Mesendoderm (in vitro differentiated cells): ENCODE results near the gene DLK1.

ENCODE experiments used
- DNase-seq: peaks from one replicate; pipeline ENCODE4 v3.0.0; 2013
- H2AK5ac ChIP-seq: 2 replicates; pipeline ENCODE4 v1.6.1; 2013; ENCODE audit warnings: low read length, inconsistent platforms
- H2BK120ac ChIP-seq: 2 replicates; pipeline ENCODE4 v1.6.1; 2013; ENCODE audit warnings: low read depth, mild to moderate bottlenecking, low read length, moderate library complexity, mixed read lengths
- H2BK15ac ChIP-seq: replicated peaks from 2 replicates; pipeline ENCODE4 v1.6.1; 2013; ENCODE audit warnings: low read depth, mild to moderate bottlenecking, moderate library complexity
- H2BK5ac ChIP-seq: 2 replicates; pipeline ENCODE4 v1.6.1; 2013; ENCODE audit warnings: low read length, inconsistent platforms
- H3K18ac ChIP-seq: 2 replicates; pipeline ENCODE4 v1.6.1; 2013; ENCODE audit warnings: mild to moderate bottlenecking, low read length, mixed read lengths
- H3K23ac ChIP-seq: one replicate; pipeline ENCODE4 v1.6.1; 2013; ENCODE audit warnings: low read length
- H3K27ac ChIP-seq: 2 replicates; pipeline ENCODE4 v1.5.1; 2013; ENCODE audit warnings: low read depth, mild to moderate bottlenecking, inconsistent platforms, low read length, moderate library complexity
- H3K27me3 ChIP-seq: 2 replicates; pipeline ENCODE4 v1.6.1; 2013; ENCODE audit warnings: low read length, control low read depth, mild to moderate bottlenecking, inconsistent platforms; ENCODE audit not compliant: insufficient read depth, poor library complexity
- H3K36me3 ChIP-seq: 2 replicates; pipeline ENCODE4 v1.6.1; 2013; ENCODE audit warnings: low read length, inconsistent platforms; ENCODE audit not compliant: control insufficient read depth, insufficient read depth
- H3K4ac ChIP-seq: one replicate; pipeline ENCODE4 v1.6.1; 2013; ENCODE audit warnings: low read depth, mild to moderate bottlenecking, low read length, moderate library complexity
- H3K4me1 ChIP-seq: 2 replicates; pipeline ENCODE4 v1.6.1; 2013; ENCODE audit warnings: low read depth, low read length, inconsistent platforms; ENCODE audit not compliant: control insufficient read depth
- H3K4me2 ChIP-seq: 2 replicates; pipeline ENCODE4 v1.6.1; 2013; ENCODE audit warnings: low read length
- H3K4me3 ChIP-seq: 2 replicates; pipeline ENCODE4 v1.5.1; 2013; ENCODE audit warnings: mild to moderate bottlenecking, low read length
- H3K56ac ChIP-seq: one replicate; pipeline ENCODE4 v1.6.1; 2013; ENCODE audit warnings: low read length
- H3K79me1 ChIP-seq: 2 replicates; pipeline ENCODE4 v1.6.1; 2013; ENCODE audit warnings: low read length, inconsistent platforms
- H3K79me2 ChIP-seq: 2 replicates; pipeline ENCODE4 v1.6.1; 2013; ENCODE audit warnings: mild to moderate bottlenecking, low read length; ENCODE audit not compliant: control insufficient read depth, insufficient read depth
- H3K9ac ChIP-seq: 2 replicates; pipeline ENCODE4 v1.6.1; 2013; ENCODE audit warnings: low read length, inconsistent platforms
- H4K5ac ChIP-seq: one replicate; pipeline ENCODE4 v1.6.1; 2013; ENCODE audit warnings: low read length
- H4K8ac ChIP-seq: one replicate; pipeline ENCODE4 v1.6.1; 2013; ENCODE audit warnings: low read depth, mild to moderate bottlenecking, control low read depth, low read length, moderate library complexity
- WGBS: extraction: QIAGEN DNeasy Blood & Tissue Kit; methylation state at CpG from one replicate; pipeline ENCODE4 v1.1.7; 2013; ENCODE audit warnings: low lambda C conversion rate, missing lambda C conversion rate; ENCODE audit not compliant: insufficient coverage; ENCODE audit errors: extremely low coverage; 5-methylcytosine and 5-hydroxymethylcytosine counted together

Gene DLK1

GRCh38 chr14:100769035-100769939 is 42.6 kb downstream of the DLK1 start:
- Histone ChIP-seq H2BK15ac (no peak overlapping the region), H3K79me2 (no peaks in the 10 kb centered on the region), H2BK120ac (no peak overlapping the region), H3K56ac (no peak overlapping the region), H3K4ac (no peak overlapping the region), H3K4me1 (no peaks in the 10 kb centered on the region), H3K27me3 (no peaks in the 10 kb centered on the region), H3K4me2 (no peak overlapping the region), H4K8ac (no peak overlapping the region), H2AK5ac (no peak overlapping the region), H2BK5ac (no peak overlapping the region), H3K36me3 (no peaks in the 10 kb centered on the region), H3K27ac (no peak overlapping the region), H4K5ac (no peak overlapping the region), H3K79me1 (no peaks in the 10 kb centered on the region), H3K23ac (no peak overlapping the region), H3K4me3 (no peak overlapping the region), H3K9ac (no peak overlapping the region), H3K18ac (no peak overlapping the region)
- no CpG with 5 or more reads among the region's 32 CpGs for WGBS
- no peak for DNase-seq

- no peak overlapping the region for H3K4me3 ChIP-seq
- H3K27ac ChIP-seq, result no peak overlapping the region
- H3K4me2 ChIP-seq, result no peak overlapping the region
- no peak overlapping the region for H3K23ac ChIP-seq
- H3K27me3 ChIP-seq, result no peaks in the 10 kb centered on the region
- no peak overlapping the region for H2AK5ac ChIP-seq
- H3K4me1 ChIP-seq, result no peaks in the 10 kb centered on the region
- H3K79me2 ChIP-seq, result no peaks in the 10 kb centered on the region
- H3K9ac ChIP-seq, result no peak overlapping the region
- no peak overlapping the region for H3K56ac ChIP-seq
- no CpG with 5 or more reads among the region's 4 CpGs for WGBS
- H3K4ac ChIP-seq, result no peak overlapping the region
- H3K36me3 ChIP-seq, result no peaks in the 10 kb centered on the region
- H4K8ac ChIP-seq, result no peak overlapping the region
- H3K18ac ChIP-seq, result no peak overlapping the region
- no peak overlapping the region for H2BK120ac ChIP-seq
- DNase-seq, result no peak
- no peak overlapping the region for H2BK5ac ChIP-seq
- no peaks in the 10 kb centered on the region for H3K79me1 ChIP-seq
- H2BK15ac ChIP-seq, result no peak overlapping the region
- no peak overlapping the region for H4K5ac ChIP-seq
Observed at GRCh38 chr14:100770046-100770445, 43.4 kb downstream of the DLK1 start.

GRCh38 chr14:100770605-100771120 is 44.0 kb downstream of the DLK1 start:
- H4K5ac ChIP-seq, result no peak overlapping the region
- no peaks in the 10 kb centered on the region for H3K27me3 ChIP-seq
- no CpG with 5 or more reads among the region's 5 CpGs for WGBS
- no peak overlapping the region for H3K9ac ChIP-seq
- no peak overlapping the region for H2BK5ac ChIP-seq
- H3K36me3 ChIP-seq, result no peaks in the 10 kb centered on the region
- no peaks in the 10 kb centered on the region for H3K4me1 ChIP-seq
- DNase-seq, result no peak
- no peak overlapping the region for H3K4ac ChIP-seq
- no peak overlapping the region for H2AK5ac ChIP-seq
- H4K8ac ChIP-seq, result no peak overlapping the region
- H3K56ac ChIP-seq, result no peak overlapping the region
- H3K23ac ChIP-seq, result no peak overlapping the region
- no peak overlapping the region for H3K27ac ChIP-seq
- no peak overlapping the region for H3K4me2 ChIP-seq
- no peak overlapping the region for H3K18ac ChIP-seq
- no peak overlapping the region for H2BK120ac ChIP-seq
- no peaks in the 10 kb centered on the region for H3K79me2 ChIP-seq
- no peak overlapping the region for H2BK15ac ChIP-seq
- no peaks in the 10 kb centered on the region for H3K79me1 ChIP-seq
- no peak overlapping the region for H3K4me3 ChIP-seq

- Histone ChIP-seq H3K23ac (no peak overlapping the region), H3K36me3 (no peaks in the 10 kb centered on the region), H2BK5ac (no peak overlapping the region), H4K5ac (no peak overlapping the region), H3K27ac (no peak overlapping the region), H2AK5ac (no peak overlapping the region), H3K9ac (no peak overlapping the region), H4K8ac (no peak overlapping the region), H3K4ac (no peak overlapping the region), H3K79me1 (no peaks in the 10 kb centered on the region), H3K4me2 (no peak overlapping the region), H3K27me3 (no peaks in the 10 kb centered on the region), H3K4me1 (no peaks in the 10 kb centered on the region), H3K4me3 (no peak overlapping the region), H3K79me2 (no peaks in the 10 kb centered on the region), H3K56ac (no peak overlapping the region), H3K18ac (no peak overlapping the region), H2BK15ac (no peak overlapping the region), H2BK120ac (no peak overlapping the region)
- 100% methylated on average over 1 of the region's 13 CpGs for WGBS
- DNase-seq, result peak; percentile 26
Observed at GRCh38 chr14:100771121-100771800, 44.6 kb downstream of the DLK1 start.

GRCh38 chr14:100772607-100773165 is 46.0 kb downstream of the DLK1 start:
- H2BK5ac ChIP-seq, result no peak overlapping the region
- H4K5ac ChIP-seq, result no peak overlapping the region
- no peaks in the 10 kb centered on the region for H3K4me1 ChIP-seq
- no peak overlapping the region for H3K4ac ChIP-seq
- H3K79me2 ChIP-seq, result no peaks in the 10 kb centered on the region
- H3K27ac ChIP-seq, result no peak overlapping the region
- no peak overlapping the region for H4K8ac ChIP-seq
- no peaks in the 10 kb centered on the region for H3K27me3 ChIP-seq
- H2BK15ac ChIP-seq, result no peak overlapping the region
- no CpG with 5 or more reads among the region's 9 CpGs for WGBS
- no peaks in the 10 kb centered on the region for H3K36me3 ChIP-seq
- H3K23ac ChIP-seq, result no peak overlapping the region
- DNase-seq, result no peak
- no peak overlapping the region for H3K4me3 ChIP-seq
- H3K18ac ChIP-seq, result no peak overlapping the region
- H2BK120ac ChIP-seq, result no peak overlapping the region
- H2AK5ac ChIP-seq, result no peak overlapping the region
- no peak overlapping the region for H3K9ac ChIP-seq
- H3K79me1 ChIP-seq, result no peaks in the 10 kb centered on the region
- H3K4me2 ChIP-seq, result no peak overlapping the region
- H3K56ac ChIP-seq, result no peak overlapping the region
